CD4-positive, alpha-beta T cell treated with Interferon alpha-2 for 1 hour (primary cell): ENCODE results near the gene MGME1.

Experiments
- DNase-seq, 2 donors: peaks; one replicate each; pipeline ENCODE4 v3.0.0-alpha.2; 2020 to 2022

The MGME1 gene

GRCh38 chr20:17960927-17961586, 7.8 kb upstream of the MGME1 start:
- no peak for DNase-seq

- no peak for DNase-seq
These were observed 7.3 kb upstream of the MGME1 start for GRCh38 chr20:17961587-17961940.

- no peak for DNase-seq
These were observed 5.5 kb upstream of the MGME1 start for GRCh38 chr20:17963114-17963897.

- no peak for DNase-seq
These were observed 4.7 kb upstream of the MGME1 start for GRCh38 chr20:17964073-17964472.

GRCh38 chr20:17964632-17965031, 4.2 kb upstream of the MGME1 start:
- DNase-seq = no peak

GRCh38 chr20:17965042-17965697, 3.6 kb upstream of the MGME1 start:
- peak in 1 of 2 donors; percentile 32 for DNase-seq

GRCh38 chr20:17966432-17967310, 2.1 kb upstream of the MGME1 start:
- DNase-seq = peak in 1 of 2 donors; percentile 64

GRCh38 chr20:17967521-17968365, 1.1 kb upstream of the MGME1 start:
- peak in 1 of 2 donors; percentile 42 for DNase-seq

GRCh38 chr20:17969278-17969883, 563 bp downstream of the MGME1 start:
- peak in 1 of 2 donors; percentile 43 for DNase-seq

GRCh38 chr20:17969884-17970409, 1.1 kb downstream of the MGME1 start:
- DNase-seq = peak; percentile 31 to 60

- no peak for DNase-seq
These were observed 2.6 kb downstream of the MGME1 start for GRCh38 chr20:17971300-17972013.

GRCh38 chr20:17972121-17972520, 3.3 kb downstream of the MGME1 start:
- DNase-seq = no peak

- no peak for DNase-seq
These were observed 7.5 kb downstream of the MGME1 start for GRCh38 chr20:17976305-17976704.

- DNase-seq = no peak
These were observed 16.7 kb downstream of the MGME1 start for GRCh38 chr20:17985388-17986018.

- peak in 1 of 2 donors; percentile 20 for DNase-seq
These were observed 19.2 kb downstream of the MGME1 start for GRCh38 chr20:17987988-17988387.

GRCh38 chr20:17990278-17990972, 21.6 kb downstream of the MGME1 start:
- DNase-seq = no peak

GRCh38 chr20:17992224-17992637, 23.4 kb downstream of the MGME1 start:
- DNase-seq = no peak

- DNase-seq = no peak
These were observed 24.2 kb downstream of the MGME1 start for GRCh38 chr20:17992847-17993513.

GRCh38 chr20:17993546-17993945, 24.7 kb downstream of the MGME1 start:
- no peak for DNase-seq
